Activated naive CD4-positive, alpha-beta T cell treated with Interleukin-2 at 50 U/mL for 16 hours (primary cell): Measurements from ENCODE around the gene INO80B.
A peak's percentile ranks its signal among the peaks of the same experiment; 100 is the strongest.
"Not testable (repeated sequence)": the region's sequence is repeated elsewhere in the genome, so short reads cannot be mapped to it uniquely, and the experiment has no call there.

Experiments used
- DNase-seq: peaks from one replicate; pipeline ENCODE4 v3.0.0-alpha.2; 2020

Gene INO80B

DNA sequence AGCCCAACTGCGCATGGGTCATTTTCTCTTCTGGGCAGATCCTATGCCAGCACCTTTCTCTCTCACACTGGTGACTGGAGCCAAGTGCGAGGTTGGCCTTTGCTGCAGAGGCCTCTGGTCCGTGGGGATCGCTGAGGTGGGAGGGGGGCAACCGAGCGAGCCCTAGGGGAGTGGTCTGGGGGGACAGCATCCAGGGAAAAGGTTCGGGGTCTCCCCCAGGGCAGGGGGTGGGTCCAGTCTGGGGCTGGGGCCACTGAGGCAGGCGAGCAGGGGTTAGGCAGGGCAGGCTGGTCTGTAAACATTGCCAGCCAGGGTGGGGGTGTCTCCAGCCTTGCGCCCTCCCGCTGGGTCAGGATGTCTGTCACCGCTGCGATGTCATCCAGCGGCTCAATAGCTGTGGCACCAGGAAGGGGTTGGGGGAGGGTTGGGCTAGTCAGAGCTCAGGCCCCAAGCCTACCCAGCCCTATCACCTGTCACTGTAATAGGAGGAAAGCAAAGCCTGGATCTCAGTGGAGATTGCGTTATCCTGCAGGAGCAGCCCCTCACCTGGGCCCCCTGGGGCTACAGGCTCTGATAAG is 28.6 kb upstream of the INO80B start:
- no peak for DNase-seq

DNA sequence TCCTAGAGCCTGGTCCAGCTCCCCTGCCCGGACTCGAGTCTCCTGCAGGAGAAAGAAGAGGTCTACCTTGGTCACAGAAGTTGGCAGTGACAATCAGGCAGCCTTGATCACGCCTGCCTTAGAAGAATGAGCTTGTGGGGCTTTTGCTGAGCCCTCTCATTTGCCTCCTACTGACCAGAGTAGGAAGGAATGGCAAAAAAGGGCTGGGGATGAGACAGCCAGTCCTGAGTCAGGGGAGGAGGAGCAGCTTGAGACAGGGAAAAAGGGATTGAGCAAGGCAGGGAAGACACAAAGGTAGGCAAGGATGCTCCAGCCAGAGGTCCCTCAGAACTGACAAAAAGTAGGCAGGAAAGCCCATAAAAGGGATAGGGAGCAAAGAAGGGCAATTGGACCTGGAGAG is 27.3 kb upstream of the INO80B start:
- DNase-seq, result no peak

DNA sequence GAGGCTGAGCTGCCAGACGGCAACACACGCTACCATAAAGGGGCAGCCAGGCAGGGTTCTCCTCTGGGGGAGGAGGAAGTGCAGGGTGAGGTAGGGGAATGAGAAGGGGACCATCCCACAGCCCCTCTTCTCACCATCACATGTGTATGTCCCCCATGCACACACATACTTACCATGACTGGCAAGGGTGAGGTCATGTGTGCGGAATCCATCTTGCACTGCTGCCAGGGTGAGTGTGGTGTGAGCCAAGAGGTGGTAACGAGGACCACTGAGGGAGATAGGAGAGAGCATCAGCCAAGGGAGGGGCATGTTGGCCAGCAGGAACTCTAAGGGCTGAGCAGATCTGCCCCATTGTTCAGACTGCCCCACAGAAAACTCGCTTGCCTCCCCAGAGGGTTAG is 26.2 kb upstream of the INO80B start:
- no peak for DNase-seq

DNA sequence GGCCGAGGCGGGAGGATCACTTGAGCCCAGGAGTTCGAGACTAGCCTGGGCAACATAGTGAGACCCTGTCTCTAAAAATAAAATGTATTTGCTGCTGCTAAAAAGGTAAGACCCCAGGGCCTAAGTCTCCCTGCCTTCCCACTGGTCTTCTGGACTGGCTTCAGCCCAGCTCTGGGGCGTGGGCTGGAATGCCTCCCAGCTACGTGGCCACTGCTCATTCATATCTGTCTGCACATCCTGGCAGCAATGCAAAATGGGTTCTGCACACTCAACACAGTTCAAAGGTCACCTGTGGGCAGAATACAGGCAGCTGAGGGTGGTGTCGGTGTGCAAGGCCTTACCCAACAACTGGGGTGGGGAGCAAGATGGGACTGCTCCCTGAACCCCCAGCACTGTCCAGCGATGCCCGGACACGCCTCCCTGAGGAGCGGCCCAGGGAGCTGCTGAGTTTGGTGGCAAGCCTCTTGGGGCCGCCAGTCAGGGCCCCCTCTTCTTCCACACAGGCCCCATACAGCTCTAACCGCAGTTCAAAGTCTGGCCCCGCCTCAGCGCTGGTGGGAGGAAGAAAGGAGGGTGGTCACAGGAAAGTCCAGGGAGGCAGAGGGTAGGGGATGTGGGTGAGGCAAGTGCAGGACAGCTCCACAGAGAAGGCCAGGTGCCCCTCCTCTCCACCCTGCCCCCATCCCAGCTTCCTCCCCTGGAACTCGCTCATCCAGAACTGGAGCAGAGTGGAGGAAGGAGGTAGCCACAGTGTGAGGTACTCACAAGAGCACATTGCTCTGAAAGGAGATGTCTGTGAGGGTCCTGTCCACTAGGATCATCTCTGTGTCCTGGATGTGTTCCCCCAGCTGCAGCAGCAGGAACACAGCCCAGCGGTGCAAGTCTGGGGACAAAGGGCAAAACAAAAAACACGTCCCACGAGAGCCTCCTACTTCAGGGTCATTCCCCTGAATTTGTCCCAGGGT is 25.1 kb upstream of the INO80B start:
- DNase-seq, result no peak

DNA sequence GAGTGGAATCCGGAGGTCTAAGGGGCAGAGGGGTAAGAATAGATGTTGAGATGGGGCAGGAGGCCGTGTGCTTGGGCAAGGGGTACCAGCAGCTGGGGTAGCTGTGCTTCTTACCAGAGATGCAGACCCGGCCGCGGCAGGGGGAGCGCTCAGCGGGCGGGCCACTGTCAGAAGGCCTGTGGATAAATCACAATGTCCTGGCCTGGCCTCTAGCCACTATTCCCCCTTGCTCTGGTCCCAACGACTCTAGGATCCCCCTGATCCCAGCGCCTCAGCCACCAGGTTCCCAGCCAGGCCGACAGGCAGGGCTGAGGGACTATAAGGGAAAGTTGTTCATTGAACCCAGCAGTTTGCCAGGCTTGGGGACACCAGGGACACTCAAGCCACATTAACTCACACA is 24.4 kb upstream of the INO80B start:
- DNase-seq, result no peak

DNA sequence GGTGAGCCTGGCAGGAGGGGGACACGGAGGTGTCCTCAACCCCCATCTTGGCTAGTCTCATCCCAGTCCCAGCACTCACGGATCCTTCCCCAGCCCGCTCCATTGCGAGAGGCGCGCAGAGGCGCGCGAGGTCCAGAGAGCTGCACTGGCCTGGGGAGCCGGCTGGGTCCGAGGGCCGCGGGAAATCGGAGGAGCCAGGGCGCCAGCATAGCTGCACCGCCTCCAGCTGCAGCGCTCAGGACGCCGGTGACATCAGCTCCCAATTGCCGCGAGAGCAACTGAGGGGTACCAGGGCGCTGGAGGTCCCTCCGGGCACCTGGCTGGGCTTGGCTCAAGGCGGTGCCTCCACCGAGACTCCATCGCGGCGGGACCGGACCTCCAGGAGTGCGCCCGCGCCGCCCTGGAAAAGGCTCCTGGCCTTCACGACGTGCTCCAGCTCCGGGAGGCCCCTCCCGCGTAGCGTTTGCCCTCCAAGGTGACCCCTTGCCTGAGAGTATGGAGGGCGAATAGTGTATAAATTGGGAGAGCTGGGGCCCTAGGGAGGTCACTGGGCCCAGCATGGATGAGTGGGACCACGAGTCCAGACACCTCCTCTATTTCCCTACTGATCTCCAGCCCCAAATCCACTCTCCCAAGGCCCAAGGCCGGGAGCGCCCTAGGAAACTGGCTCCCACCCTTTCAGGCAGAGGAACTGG is 18.6 kb upstream of the INO80B start:
- DNase-seq, result no peak

DNA sequence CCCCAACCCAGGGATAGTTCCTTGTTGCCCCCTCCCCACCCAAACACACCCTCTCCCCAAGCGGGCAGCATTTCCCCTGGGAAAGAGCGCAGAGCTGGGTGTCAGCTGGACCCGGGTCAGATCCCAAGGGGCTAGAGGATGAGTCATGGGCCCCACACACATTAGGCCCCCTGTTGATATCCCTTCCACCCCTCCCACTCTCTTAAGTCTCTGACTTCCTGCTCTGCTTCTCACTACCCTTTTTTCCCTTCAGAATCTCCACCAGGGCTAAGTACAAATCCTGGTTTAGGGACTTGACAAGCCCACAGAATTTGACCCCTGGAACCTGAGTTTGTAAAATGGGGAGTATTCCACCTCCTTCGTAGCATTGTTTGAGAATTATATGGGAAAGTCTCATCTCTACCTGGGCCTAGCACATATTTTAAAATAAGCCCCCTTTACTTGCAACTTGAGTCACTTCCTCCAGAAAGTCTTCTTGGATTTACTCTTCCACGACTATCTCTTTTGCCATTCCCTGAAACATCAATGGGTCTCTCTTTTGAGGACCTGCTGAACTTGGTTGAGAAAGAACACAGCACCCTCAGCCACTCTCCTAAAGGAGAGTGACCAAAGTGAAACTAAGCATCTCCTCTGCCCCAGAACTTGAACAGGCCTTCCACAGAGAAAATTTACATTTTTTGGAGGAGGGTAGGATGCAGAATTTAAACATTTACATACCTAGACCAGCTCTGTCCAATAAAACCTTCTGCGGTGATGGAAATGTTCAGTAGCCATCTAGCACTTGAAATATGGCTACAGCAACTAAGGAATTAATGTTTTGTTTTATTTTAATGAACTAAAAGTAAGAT is 17.8 kb upstream of the INO80B start:
- DNase-seq, result no peak

DNA sequence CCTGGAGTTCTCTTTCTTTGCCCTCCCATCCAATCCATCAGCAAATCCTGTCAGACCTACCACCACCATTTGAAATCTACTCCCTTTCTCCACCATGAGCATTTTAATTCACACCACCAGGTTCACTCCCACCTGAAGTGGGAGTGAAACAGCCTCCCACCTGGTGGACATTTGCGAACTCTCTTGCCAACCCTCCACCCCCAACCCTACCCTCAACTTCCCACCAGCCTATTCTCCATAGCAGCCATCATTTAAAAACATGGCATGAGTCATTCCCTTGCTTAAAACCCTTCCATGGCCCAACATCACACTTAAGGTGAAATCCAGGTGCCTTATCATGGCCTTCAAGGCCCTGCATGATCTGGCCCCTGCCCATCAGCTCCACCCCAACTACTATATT is 16.6 kb upstream of the INO80B start:
- DNase-seq, result no peak

DNA sequence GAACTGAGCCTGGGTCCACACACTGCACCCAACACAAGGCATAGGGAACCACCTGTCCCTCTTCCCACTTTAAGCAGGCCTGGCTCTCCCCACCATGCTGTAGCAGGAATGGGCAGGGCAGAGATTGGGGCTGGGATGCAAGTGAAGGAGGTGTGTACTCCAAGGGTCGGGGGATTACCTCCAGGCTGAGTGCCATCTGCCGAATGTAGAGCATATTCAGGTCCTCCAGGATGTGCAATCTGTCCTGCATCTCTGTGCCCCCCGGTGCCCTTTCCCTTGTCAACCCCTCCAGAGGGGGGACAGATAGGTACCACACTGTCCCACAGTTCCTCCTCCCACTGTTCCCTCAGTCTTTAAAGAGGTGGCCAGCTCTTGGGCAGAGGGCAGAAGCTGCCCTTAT is 15.5 kb upstream of the INO80B start:
- no peak for DNase-seq

DNA sequence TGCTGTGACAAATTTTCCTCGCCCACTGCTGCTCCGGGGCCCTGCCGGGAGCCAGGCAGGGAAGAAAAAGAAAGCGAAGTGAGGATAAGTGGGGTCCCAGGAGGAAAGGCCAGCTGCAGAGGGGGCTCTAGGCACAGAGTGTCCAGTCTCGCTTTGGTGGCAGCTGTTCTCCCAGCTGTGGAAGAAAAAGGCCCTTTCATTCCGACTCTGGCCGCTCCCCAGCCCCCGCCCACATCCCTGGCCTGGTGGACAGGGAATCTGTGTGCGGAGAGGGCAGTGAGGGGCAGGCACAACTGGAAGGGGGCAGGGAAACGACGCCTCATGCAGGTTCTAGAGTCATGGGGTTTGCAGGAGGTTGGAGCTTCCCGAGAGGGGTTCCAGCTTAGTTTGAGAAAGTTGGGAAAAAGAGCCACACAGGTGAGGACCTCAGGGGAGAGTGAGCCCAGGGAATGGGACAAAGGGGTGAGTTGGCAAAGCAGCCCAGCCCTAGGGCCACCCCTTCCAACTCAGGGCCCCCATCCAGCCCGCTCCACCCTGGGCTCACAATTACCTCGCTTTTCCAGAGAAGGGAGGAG is 15.0 kb upstream of the INO80B start:
- no peak for DNase-seq

DNA sequence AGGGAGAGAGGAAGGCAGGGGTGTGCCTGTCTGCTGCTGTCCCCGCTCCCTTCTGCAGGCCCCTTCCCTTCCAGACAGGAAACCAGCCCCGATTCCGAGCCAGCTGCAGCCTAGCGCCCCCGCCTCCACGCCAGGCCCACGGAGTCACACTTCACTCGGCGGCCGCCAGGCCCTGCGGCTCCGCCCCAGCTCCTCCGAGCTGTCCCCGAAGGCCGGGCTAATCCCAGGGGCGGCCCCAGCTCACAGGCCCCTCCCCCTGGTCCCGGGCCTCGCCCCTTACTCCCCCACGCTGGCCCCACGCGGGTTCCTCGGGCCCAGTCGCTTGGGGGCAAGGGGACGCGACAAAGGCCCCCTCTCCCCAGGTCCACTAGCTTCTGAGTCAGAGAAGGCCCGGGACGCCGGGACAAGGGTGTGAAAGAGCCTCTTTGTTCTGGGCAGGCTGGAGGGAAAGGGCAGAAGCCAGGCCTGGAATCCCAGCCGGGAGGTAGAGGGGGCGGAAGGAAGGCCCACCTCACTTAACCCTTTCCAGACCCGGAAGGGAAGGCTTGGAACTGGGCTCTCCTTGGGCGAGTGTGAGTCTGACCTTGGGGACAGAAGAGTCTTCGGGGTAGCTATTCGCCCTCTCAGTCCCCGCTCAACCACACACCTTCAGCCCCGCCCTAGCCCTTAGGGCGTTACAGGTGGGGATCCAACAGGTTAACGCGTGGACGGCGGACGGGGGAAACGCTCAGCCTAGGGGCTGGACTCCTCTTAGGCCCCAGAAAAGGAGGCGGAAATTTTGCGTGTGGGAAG is 14.3 kb upstream of the INO80B start:
- DNase-seq, result peak; percentile 49

DNA sequence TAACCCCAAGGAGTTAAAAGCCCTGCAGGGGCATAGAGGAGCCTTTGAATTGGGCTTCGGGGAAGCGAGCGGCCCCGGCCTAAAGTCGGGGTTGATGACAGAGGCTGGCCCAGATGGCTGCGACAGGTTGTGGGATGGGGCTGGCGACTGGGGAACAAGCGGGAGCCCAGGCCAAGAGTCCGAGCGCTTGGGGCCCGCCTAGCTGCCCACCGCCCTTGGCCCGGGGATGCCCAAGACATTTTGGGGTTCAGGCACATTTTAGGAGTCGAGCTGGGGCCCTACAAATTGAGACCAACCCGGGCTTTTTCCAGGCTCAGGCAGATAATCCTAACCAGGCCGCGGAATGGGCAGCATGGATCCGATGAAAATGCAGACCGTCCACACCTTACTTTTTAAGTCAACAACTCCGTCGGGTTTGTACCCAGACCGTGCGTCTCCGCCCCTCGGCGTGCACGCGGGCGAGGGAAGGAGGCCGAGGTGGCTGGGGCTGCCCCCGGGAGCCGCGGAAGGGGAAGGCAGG is 13.7 kb upstream of the INO80B start:
- no peak for DNase-seq

DNA sequence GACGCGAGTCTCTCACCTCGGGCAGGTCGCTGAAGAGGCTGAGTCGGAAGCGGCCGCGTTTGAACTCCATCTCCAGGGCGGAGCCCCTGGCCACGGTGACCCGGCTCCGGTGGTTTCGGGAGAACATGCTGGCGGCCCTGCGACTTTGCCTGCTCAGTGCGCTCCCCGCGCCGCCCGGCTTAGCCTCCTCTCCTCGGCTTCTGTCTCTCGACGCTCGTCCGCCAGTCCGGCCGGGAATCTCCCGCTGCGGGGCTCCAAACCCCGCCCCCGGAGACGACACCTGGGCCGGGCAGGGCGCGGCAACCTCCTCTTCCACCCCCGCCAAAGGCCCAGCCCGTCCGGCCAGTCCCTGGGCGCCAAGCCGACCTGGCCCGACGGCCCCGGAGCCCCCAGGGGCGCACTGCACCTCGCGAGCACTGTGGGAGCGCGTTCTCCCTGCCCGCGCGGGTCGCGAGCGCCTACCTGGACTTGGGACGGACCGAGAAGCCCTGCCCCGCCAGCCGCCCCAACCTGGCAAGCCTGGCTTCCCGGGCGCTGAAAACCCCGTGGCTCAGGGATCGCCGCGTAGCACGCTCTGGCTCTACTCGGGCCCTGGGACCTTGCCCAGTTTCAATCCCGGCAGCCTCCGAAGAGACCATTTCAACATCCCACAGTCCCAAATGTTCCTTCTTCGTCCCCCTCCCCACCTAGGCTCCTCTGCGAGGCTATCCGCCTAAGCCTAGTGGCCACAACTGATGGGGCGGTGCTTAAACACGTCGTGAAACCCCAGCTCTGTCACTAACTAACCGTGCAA is 13.0 kb upstream of the INO80B start, which contains the start of gene RTKN:
TSS of gene RTKN (minus strand) at position 248 of the 793 bp plus-strand sequence. CDS start at position 127, 121 bp downstream.
- DNase-seq, result peak; percentile 28

DNA sequence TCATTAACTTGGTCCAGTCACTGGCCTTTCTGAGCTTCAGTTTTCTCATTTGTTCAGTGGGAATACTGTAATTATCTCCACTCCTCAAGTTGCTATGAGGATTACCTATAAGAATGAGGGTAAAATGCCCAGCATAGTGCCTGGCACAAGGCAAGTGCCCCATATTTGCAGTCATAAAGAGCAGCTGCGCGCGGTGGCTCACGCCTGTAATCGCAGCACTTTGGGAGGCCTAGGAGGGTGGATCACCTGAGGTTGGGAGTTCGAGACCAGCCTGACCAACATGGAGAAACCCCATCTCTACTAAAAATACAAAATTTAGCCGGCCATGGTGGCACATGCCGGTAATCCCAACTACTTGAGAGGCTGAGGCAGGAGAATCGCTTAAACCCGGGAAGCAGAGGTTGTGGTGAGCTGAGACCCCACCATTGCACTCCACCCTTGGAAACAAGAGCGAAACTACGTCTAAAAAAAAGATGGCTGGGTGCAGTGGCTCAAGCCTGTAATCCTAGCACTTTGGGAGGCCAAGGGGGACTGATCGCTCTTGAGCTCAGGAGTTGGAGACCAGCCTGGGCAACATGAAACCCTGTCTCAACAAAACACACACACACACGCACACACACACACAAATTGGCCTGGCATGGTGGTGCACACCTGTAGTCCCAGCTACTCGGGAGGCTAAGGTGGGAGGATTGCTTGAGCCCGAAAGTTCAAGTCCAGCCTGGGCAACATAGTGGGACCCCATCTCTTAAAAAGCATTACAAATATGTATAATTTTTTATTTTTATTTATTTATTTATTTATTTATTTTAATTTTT is 12.2 kb upstream of the INO80B start:
- DNase-seq, result not testable (repeated sequence)

DNA sequence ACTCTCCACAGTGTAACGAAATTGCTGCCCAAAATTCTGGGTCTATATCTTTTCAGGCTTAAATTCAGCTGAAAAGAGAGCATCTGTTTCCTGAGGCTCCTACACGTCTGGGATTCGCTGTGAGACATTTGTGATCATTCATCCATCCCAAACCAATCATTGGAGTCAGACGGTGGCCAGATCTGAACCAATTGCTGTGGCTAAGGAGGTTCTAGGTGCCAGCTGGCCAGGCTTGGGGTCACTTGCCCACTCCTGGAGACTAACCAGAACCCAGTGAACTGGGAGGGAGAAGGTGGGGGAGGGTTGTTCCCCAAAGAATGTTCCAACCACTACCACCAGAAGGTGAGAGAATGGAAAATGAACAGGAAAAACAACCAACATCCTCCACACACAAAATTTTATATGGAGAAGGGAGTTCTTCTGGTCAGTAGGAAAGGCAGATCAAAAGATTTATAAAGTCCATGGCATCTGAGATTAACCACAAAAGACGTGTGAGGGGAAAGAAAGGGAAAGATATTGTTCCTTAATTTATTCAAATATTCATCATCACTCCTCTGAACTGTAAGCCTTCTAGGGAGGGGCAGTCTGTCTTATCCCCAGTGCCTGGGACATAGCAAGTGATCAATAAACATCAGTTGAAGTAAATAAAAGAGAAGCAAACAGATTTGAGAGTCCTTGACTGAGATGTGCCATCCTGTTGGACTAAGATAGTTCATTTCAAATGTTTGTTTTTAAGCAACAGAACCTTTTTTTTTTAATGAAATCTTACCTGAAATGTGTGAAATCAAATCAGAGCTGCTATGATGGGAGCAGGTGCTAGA is 10.2 kb upstream of the INO80B start:
- DNase-seq, result no peak

DNA sequence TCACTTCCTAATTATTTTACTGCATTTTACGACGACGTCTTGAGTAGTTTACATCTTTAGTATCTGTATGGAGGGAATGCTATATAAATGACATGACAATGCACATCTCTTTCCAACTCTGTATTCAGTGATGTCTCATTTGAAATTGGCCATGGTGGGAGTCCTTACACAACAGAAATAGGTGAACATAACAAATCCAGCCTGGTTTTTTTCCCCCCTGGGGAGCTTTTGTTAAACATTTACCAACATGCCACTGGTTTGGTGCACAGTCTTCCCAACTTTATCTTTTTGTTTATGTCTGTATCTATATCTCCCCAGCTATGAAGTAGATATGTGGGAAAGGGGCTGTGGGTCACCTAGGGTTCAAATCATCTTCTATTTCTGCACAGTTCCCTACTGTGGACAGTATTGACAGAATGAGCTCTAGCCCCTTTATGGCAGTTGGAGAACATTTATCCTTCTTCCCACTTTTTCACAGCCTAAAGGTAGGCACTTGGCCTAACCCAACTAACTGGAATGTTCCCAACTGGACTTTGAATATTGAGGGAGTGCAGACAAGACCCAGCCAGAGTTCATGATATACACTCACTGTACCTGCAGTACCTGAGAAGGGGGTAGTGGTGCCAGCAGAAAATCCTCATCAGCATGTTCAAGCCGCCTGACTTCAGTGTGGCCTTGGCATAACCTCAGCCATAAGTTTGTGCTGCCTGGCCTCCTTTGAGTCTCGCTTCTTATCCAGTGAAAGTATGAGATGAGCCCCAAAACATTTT is 7.5 kb upstream of the INO80B start:
- no peak for DNase-seq

DNA sequence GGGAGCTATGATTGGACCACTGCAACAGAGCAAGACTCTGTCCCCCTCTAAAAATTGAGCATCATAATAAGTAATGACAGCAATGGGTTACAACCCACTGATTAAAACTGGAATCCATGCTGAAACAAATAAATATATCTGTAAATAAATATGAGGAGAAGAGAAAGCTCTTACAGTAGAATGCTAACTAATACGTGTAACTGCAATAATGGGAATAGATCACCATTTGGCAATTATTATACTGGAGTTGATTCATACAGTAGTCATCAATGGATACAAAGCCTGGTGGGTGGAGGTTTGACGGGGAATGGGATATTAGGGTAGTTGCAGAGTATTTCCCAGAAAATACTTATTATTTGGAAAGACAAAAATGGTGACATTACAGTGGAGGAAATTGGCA is 6.1 kb upstream of the INO80B start:
- DNase-seq, result no peak
